ENCODE data around the gene TPST2.

The TPST2 gene

DNA sequence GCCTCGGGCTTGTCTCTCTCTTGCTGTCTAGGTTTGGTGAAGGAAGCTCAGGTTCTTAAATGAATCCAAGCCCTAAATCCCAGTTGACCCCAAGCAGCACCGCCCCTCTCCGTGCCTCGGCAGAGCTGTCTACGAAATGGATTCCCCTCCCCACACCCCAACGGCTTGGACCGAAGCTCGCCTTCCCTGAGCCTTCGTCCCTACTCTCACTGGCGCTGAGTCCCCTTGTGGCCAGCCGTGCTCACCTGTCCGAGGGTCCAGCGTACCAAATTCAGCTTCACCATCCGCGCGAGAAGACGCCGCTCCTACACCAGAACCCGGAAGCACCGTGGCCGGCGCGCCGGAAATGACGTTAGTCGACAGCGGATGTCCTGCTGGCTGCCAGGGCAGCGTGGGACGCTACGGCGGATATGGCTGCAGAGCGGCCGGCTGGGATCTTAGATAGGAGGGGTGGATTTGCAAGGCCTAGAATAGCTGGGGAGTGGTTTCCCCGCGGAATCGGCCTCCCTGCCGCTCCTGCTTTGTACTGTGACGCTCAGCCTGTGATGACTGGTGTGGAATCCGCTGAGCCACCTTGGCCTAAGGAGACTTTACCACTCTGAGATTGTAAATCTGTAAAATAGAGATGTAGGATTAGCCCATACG, 77.7 kb downstream of the TPST2 start, which contains the start of gene TFIP11:
TFIP11 (minus strand) TSS at position 325 of the 645 bp plus-strand sequence. CDS start 2,201 bp downstream, outside the sequence.
- DNase-seq (ENCODE audit: low read depth in 2 of 2), result peak; percentile 90 to 92
- H3K4me3 ChIP-seq (replicated peaks in 1 of 2; ENCODE audit: low read depth in 2 of 2, low read length in 2 of 2), result peak within 1 kb of the TSS; percentile 95 to 100
- TF ChIP-seq, protein P1, sequence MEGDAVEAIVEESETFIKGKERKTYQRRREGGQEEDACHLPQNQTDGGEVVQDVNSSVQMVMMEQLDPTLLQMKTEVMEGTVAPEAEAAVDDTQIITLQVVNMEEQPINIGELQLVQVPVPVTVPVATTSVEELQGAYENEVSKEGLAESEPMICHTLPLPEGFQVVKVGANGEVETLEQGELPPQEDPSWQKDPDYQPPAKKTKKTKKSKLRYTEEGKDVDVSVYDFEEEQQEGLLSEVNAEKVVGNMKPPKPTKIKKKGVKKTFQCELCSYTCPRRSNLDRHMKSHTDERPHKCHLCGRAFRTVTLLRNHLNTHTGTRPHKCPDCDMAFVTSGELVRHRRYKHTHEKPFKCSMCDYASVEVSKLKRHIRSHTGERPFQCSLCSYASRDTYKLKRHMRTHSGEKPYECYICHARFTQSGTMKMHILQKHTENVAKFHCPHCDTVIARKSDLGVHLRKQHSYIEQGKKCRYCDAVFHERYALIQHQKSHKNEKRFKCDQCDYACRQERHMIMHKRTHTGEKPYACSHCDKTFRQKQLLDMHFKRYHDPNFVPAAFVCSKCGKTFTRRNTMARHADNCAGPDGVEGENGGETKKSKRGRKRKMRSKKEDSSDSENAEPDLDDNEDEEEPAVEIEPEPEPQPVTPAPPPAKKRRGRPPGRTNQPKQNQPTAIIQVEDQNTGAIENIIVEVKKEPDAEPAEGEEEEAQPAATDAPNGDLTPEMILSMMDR (IDR thresholded peaks at IDR 0.05; ENCODE audit: low read depth, low read length), result no peak

DNA sequence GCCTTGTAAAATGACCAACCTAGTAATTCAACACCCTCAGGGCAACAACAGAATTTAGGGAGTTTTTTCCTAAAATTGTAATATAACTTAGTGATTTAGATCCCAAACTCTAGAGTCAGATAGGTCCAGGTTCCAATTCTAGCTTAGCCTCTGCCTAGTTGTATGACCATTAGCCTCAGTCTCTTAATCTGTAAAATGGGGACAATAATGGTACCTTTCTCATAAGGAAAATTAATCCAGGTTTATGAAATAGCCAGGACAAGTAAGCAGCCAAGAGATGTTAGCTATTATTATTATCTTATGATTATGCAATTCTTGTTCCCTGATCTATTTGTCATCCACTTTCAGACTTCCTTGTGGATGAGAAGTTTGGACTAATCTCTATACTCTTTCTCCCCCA, 81.8 kb downstream of the TPST2 start:
- H3K4me3 ChIP-seq (replicated peaks in 1 of 2; ENCODE audit: low read depth in 2 of 2, low read length in 2 of 2), result no peak overlapping the region
- TF ChIP-seq, protein P1 (IDR thresholded peaks at IDR 0.05; ENCODE audit: low read depth, low read length), result no peak
- no peak for DNase-seq (ENCODE audit: low read depth in 2 of 2)

DNA sequence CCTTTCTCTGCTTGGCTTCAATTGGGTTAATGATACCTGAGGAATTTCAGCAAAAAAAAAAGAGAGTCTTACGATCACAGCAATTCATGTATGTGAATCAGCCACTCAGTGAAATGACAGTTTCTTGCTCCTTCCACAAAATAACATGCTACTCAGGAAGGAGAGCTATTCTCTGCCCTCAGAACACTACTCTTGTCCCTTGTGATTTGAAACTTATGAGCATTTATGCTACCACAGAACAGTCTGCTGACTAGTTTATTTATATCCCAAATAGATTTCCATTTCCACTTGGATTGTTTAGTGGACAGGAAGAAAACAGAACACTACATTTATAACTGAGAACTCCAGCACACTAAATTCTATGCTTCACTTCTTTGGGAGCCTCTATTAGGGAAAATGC, 86.2 kb downstream of the TPST2 start:
- no peak overlapping the region for H3K4me3 ChIP-seq (replicated peaks in 1 of 2; ENCODE audit: low read depth in 2 of 2, low read length in 2 of 2)

DNA sequence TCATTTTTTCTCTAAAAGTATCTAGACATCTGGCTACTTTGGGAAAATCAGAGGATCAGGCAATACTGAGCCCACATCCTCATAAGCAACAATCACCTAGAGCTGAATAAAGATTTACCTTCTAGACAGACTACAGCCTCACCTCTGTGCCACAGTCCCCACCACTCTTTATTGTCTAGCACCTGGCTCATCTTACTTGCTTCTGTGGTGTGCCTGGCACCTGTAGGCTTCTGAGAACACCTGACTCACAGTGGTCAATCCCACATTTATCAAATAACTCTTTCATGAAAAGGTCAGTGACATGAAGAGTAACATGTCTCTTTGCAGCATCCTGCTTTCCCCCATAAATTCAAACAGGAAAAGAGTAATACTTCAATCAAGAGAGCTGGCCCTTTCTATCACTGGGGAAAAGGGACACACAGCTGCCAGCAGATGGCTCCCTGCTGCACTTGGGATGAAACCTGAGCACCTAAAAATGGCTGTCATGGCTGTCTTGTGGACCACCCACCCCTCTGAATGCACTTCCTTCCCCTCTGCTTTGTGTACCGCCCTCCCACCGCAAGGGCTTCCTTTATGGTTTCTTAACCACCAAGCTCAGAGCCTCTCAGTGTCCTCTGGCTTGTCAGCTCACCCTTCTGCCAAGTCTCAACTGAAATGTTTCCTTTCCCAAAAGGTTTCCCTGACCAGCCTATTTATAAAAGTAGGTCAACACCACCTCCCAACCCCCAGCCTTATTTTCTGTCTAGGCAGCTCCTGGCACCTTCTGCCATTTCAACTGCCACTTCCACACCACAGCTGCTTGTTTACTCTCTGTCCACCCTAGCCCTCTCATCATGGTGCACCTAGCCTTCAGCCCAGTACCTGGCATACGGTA, 87.0 kb downstream of the TPST2 start:
- TF ChIP-seq, protein P1 (IDR thresholded peaks at IDR 0.05; ENCODE audit: low read depth, low read length), result peak; percentile 65
- peak; percentile 52 for DNase-seq (ENCODE audit: low read depth in 2 of 2)
- H3K4me3 ChIP-seq (replicated peaks in 1 of 2; ENCODE audit: low read depth in 2 of 2, low read length in 2 of 2), result no peak overlapping the region

More for the DNA sequence above, 86.2 kb downstream of the TPST2 start:
- TF ChIP-seq, protein P1 (IDR thresholded peaks at IDR 0.05; ENCODE audit: low read depth, low read length), result no peak
- DNase-seq (ENCODE audit: low read depth in 2 of 2), result no peak

DNA sequence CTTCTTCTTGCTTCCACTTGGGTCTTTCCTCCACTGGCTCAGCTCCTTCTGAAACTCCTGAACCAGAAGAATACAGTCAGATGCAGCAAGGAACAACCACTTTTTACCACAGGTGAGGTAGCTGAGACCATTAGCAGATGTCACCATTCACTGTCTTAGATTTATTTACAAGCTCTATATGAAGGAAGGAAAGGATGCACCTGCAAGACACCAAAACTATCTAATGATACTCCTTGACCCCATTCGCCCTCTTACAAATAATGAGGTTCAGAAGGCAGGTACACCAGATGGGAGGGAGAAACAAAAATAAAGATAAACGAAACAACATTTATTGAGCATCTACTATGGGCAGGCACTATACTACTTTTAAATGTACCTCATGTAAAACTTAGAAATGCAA, 87.9 kb downstream of the TPST2 start:
- no peak overlapping the region for H3K4me3 ChIP-seq (replicated peaks in 1 of 2; ENCODE audit: low read depth in 2 of 2, low read length in 2 of 2)
- DNase-seq (ENCODE audit: low read depth in 2 of 2), result no peak
- TF ChIP-seq, protein P1 (IDR thresholded peaks at IDR 0.05; ENCODE audit: low read depth, low read length), result no peak

DNA sequence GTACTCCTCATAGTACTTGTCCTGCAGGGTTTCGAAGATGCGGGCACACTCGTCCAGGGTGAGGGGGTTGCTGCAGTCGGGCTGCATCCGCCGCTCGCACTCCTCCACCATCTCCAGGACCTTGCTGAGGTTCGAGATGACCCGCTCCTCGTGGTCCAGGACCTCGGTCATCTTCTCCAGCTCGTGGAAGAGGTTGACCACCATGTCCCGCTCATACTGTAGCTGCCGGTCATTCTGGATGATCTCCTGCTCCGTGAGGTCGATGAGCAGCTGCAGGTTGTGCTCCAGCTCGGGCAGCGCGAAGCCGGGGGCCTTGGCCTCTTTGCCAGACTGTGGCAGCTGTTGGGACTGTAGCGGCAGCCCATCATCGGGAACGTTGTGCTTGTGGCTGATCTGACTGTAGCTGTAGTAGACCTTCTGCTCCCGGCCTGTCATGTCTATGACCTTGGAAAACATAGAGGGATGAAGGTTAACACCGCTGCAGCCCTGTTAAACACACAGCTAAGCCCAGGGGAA, 90.7 kb downstream of the TPST2 start:
- TF ChIP-seq, protein P1 (IDR thresholded peaks at IDR 0.05; ENCODE audit: low read depth, low read length), result no peak
- no peak overlapping the region for H3K4me3 ChIP-seq (replicated peaks in 1 of 2; ENCODE audit: low read depth in 2 of 2, low read length in 2 of 2)

More for the DNA sequence above, 90.7 kb downstream of the TPST2 start:
- DNase-seq (ENCODE audit: low read depth in 2 of 2), result no peak
